ENCODE measurements around the gene PALLD. TPM values are rescaled to one million over a fixed set of nuclear protein-coding genes. Genes with fewer than 3 reads are reported as not detected.
A peak's percentile ranks its signal among the peaks of the same experiment; 100 is the strongest.

PALLD gene
- polyA plus RNA-seq, 1 donor from 2014 or later, result 20.5 TPM

- Histone ChIP-seq H3F3A (ENCODE audit: insufficient read depth, low read length, poor library complexity, severe bottlenecking) (no peaks in the 10 kb centered on the region), H2AFZ (ENCODE audit: low read depth, low read length) (no peak overlapping the region), H3K9me3 (ENCODE audit: low read length) (no peaks in the 10 kb centered on the region), H3K9ac (ENCODE audit: low read length) (no peak overlapping the region), H3K9me2 (ENCODE audit: insufficient read depth, low read length) (no peaks in the 10 kb centered on the region), H3K27me3 (ENCODE audit: insufficient read depth, low read depth, low read length) (no peaks in the 10 kb centered on the region), H3K36me3 (ENCODE audit: insufficient read depth, low read length) (no peaks in the 10 kb centered on the region), H3K4me3 (ENCODE audit: low read length) (no peak overlapping the region), H3K27ac (ENCODE audit: low read length) (no peak overlapping the region), H3K4me2 (ENCODE audit: low read length) (no peak overlapping the region), H3K79me2 (replicated peaks; ENCODE audit: insufficient read depth, low read length) (no peaks in the 10 kb centered on the region), H4K20me1 (ENCODE audit: insufficient read depth) (no peaks in the 10 kb centered on the region)
- no peak for TF ChIP-seq SMC3 (conservative IDR thresholded peaks at IDR 0.05; ENCODE audit: poor library complexity)
- TF ChIP-seq EZH2 (IDR thresholded peaks at IDR 0.05; ENCODE audit: borderline replicate concordance, insufficient read depth, low read length, poor library complexity, severe bottlenecking), result no peak
- TF ChIP-seq CTCF (IDR thresholded peaks at IDR 0.05; ENCODE audit: poor library complexity, severe bottlenecking), result no peak
These were observed 57.0 kb downstream of the PALLD start for GRCh38 chr4:168553714-168554370.

- Histone ChIP-seq H2AFZ (ENCODE audit: low read depth, low read length) (no peak overlapping the region), H3K4me2 (ENCODE audit: low read length) (no peak overlapping the region), H3K9me3 (ENCODE audit: low read length) (no peaks in the 10 kb centered on the region), H3K27ac (ENCODE audit: low read length) (no peak overlapping the region), H3K9me2 (ENCODE audit: insufficient read depth, low read length) (no peaks in the 10 kb centered on the region), H3F3A (ENCODE audit: insufficient read depth, low read length, poor library complexity, severe bottlenecking) (no peaks in the 10 kb centered on the region), H3K4me3 (ENCODE audit: low read length) (no peak overlapping the region), H3K79me2 (replicated peaks; ENCODE audit: insufficient read depth, low read length) (no peaks in the 10 kb centered on the region), H3K27me3 (ENCODE audit: insufficient read depth, low read depth, low read length) (no peaks in the 10 kb centered on the region), H3K36me3 (ENCODE audit: insufficient read depth, low read length) (no peaks in the 10 kb centered on the region), H4K20me1 (ENCODE audit: insufficient read depth) (no peaks in the 10 kb centered on the region), H3K9ac (ENCODE audit: low read length) (no peak overlapping the region)
- TF ChIP-seq TAF1 (IDR thresholded peaks at IDR 0.05; ENCODE audit: low read depth) (no peak), POLR2AphosphoS5 (IDR thresholded peaks at IDR 0.05) (no peak), REST (IDR thresholded peaks at IDR 0.05; ENCODE audit: borderline replicate concordance) (no peak), RAD21 (conservative IDR thresholded peaks at IDR 0.05) (peak; percentile 66), SMC3 (conservative IDR thresholded peaks at IDR 0.05; ENCODE audit: poor library complexity) (peak; percentile 52), CTCF (IDR thresholded peaks at IDR 0.05; ENCODE audit: poor library complexity, severe bottlenecking) (peak; percentile 58), EP300 (conservative IDR thresholded peaks at IDR 0.05; ENCODE audit: poor library complexity, severe bottlenecking) (no peak), MXI1 (conservative IDR thresholded peaks at IDR 0.05; ENCODE audit: poor library complexity, severe bottlenecking) (no peak)
These were observed 58.6 kb downstream of the PALLD start for GRCh38 chr4:168555437-168555836.
